ENCODE results near the gene TNFRSF18. TPM values are rescaled to one million over a fixed set of nuclear protein-coding genes. Genes with fewer than 3 reads are reported as not detected.

The TNFRSF18 gene
- total RNA-seq, 1 experiment from 2014 or later, result 0.83 TPM

DNA sequence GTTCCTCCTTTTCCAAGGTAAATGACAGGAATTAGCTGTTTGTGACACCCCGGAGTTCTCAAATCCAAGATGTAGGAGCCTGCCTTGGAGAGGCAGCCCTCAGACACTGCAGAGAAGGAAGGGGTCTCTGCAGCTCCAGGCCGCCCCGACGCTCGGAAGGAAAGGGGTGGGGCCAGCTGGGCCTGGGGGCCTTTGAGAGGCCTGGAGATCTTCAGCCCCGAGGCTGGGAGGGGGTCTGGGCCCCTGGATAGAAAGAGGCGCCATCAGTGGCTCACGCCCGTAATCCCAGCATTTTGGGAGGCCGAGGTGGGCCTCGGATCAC lies 1.1 kb upstream of the TNFRSF18 start:
- ATAC-seq (no peak), DNase-seq (ENCODE audit: low spot score) (no peak)
- POLR2A ChIA-PET, result interaction anchor here (1.0 kb wide), 1 partner anchor 34 kb away, joined by 3 read pairs; the partner anchor contains the start of gene TTLL10
- no peaks in the 10 kb centered on the region for H3K9me3 Mint-ChIP-seq
- no peaks in the 10 kb centered on the region for H3K4me1 Mint-ChIP-seq
- no peaks in the 10 kb centered on the region for H3K36me3 Mint-ChIP-seq
- CTCF ChIA-PET, result interaction anchor here (0.6 to 3.1 kb wide), 6 partner anchors 21 to 91 kb away, joined by 3 to 17 read pairs (median 6); partner anchors contain the start of genes C1orf159, TTLL10 and UBE2J2
- H3K4me3 Mint-ChIP-seq, result no peak overlapping the region
- TF ChIP-seq NFYB (CRISPR knock-in tag; conservative IDR thresholded peaks at IDR 0.05; ENCODE audit: low read depth), result no peak
- TF ChIP-seq HMGA2 (CRISPR knock-in tag; IDR thresholded peaks at IDR 0.05), result no peak
- TF ChIP-seq AFF4 (CRISPR knock-in tag; IDR thresholded peaks at IDR 0.05; ENCODE audit: borderline replicate concordance), result no peak
- no peak for TF ChIP-seq FOXP1 (CRISPR knock-in tag; IDR thresholded peaks at IDR 0.05; ENCODE audit: borderline replicate concordance)
- no peak for TF ChIP-seq KAT7 (CRISPR knock-in tag; IDR thresholded peaks at IDR 0.05; ENCODE audit: borderline replicate concordance)
- no peak for TF ChIP-seq ZNF263 (CRISPR knock-in tag; IDR thresholded peaks at IDR 0.05; ENCODE audit: low read depth)
- TF ChIP-seq SMAD3 (CRISPR knock-in tag; IDR thresholded peaks at IDR 0.05; ENCODE audit: borderline replicate concordance), result no peak
- H3K27ac Mint-ChIP-seq, result no peak overlapping the region
- H3K27me3 Mint-ChIP-seq (ENCODE audit: low read depth), result peaks cover 4% of the 10 kb centered on the region

DNA sequence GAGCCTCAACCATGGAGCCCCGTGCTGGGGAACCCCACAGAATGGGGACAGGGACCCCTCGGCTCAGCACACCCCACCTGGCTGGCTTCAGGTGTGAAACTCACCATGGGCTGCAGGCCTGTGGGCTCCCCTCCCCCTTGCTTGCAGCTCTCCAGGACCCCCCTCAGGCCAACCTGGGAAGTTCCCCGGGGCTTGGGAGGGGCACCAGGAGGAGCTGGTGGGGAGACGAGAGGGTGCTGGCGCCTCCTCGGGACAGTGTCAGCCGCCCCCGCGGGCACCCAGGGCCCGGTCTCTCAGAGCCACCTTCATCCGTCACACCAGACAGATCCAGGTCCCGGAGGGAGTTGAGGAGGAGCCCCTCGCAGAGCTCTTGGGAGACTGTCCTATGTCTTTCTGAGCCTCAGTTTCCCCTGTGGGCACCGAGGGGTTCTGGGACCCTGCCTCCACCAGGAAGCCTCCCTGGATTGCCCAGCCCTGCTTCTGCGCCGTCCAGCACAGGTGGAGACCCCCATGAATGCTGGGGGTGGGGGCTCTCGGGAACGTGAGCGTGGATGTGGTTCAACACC lies 657 bp upstream of the TNFRSF18 start:
- peak overlapping the region; percentile 40 for H3K4me3 Mint-ChIP-seq
- H3K27ac Mint-ChIP-seq, result no peak overlapping the region
- ChIA-PET POLR2A (interaction anchor here (1.0 kb wide), 1 partner anchor 33 kb away, joined by 3 read pairs; the partner anchor contains the start of gene TTLL10), CTCF (interaction anchor here (0.6 to 3.1 kb wide), 6 partner anchors 21 to 91 kb away, joined by 3 to 17 read pairs (median 6); partner anchors contain the start of genes C1orf159, TTLL10 and UBE2J2)
- no peaks in the 10 kb centered on the region for H3K9me3 Mint-ChIP-seq
- H3K27me3 Mint-ChIP-seq (ENCODE audit: low read depth), result peaks cover 4% of the 10 kb centered on the region
- DNase-seq (ENCODE audit: low spot score) (no peak), ATAC-seq (no peak)
- H3K4me1 Mint-ChIP-seq, result no peaks in the 10 kb centered on the region
- TF ChIP-seq, protein P1, sequence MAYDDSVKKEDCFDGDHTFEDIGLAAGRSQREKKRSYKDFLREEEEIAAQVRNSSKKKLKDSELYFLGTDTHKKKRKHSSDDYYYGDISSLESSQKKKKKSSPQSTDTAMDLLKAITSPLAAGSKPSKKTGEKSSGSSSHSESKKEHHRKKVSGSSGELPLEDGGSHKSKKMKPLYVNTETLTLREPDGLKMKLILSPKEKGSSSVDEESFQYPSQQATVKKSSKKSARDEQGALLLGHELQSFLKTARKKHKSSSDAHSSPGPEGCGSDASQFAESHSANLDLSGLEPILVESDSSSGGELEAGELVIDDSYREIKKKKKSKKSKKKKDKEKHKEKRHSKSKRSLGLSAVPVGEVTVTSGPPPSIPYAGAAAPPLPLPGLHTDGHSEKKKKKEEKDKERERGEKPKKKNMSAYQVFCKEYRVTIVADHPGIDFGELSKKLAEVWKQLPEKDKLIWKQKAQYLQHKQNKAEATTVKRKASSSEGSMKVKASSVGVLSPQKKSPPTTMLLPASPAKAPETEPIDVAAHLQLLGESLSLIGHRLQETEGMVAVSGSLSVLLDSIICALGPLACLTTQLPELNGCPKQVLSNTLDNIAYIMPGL (CRISPR knock-in tag; IDR thresholded peaks at IDR 0.05), result no peak
- TF ChIP-seq, protein P2, sequence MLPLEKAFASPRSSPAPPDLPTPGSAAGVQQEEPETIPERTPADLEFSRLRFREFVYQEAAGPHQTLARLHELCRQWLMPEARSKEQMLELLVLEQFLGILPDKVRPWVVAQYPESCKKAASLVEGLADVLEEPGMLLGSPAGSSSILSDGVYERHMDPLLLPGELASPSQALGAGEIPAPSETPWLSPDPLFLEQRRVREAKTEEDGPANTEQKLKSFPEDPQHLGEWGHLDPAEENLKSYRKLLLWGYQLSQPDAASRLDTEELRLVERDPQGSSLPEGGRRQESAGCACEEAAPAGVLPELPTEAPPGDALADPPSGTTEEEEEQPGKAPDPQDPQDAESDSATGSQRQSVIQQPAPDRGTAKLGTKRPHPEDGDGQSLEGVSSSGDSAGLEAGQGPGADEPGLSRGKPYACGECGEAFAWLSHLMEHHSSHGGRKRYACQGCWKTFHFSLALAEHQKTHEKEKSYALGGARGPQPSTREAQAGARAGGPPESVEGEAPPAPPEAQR (CRISPR knock-in tag; IDR thresholded peaks at IDR 0.05), result no peak
- TF ChIP-seq NFATC4 (CRISPR knock-in tag; IDR thresholded peaks at IDR 0.05) (no peak), ZNF281 (CRISPR knock-in tag; IDR thresholded peaks at IDR 0.05) (no peak), ZBTB43 (CRISPR knock-in tag; IDR thresholded peaks at IDR 0.05) (no peak), ZNF232 (CRISPR knock-in tag; IDR thresholded peaks at IDR 0.05) (no peak), FOXJ3 (CRISPR knock-in tag; IDR thresholded peaks at IDR 0.05; ENCODE audit: borderline replicate concordance) (no peak), NR2C2 (CRISPR knock-in tag; IDR thresholded peaks at IDR 0.05) (no peak), NR3C1 (CRISPR knock-in tag; conservative IDR thresholded peaks at IDR 0.05; ENCODE audit: low read depth) (no peak)
- no peaks in the 10 kb centered on the region for H3K36me3 Mint-ChIP-seq
